ENCODE results near the gene CCS.

DNA sequence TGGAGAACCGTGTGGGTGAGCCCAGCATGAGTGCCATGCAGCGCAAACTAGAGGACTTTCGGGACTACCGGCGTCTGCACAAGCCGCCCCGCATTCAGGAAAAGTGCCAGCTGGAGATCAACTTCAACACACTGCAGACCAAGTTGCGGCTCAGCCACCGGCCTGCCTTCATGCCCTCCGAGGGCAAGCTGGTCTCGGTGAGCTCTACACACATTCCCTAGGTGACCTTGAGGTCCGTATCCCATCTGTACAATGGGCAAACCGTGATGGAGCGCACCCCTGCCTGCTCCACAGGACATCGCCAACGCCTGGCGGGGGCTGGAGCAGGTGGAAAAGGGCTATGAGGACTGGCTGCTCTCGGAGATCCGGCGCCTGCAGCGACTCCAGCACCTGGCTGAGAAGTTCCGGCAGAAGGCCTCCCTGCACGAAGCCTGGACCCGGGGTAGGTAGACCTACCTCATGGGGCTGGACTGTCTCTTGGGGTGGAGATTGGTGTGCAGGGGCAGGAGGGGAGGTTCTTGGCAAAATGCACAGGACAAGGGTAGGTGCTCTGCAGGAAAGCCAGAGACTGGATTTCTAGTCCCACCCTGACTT is 35.2 kb upstream of the CCS start:
- TF ChIP-seq CTCF (IDR thresholded peaks at IDR 0.05), result no peak
- TF ChIP-seq POLR2A (IDR thresholded peaks at IDR 0.05), result no peak

Measured in right lobe of liver (tissue), 4 donors.